ENCODE measurements around the gene LCOR.
"Not testable (repeated sequence)": the region's sequence is repeated elsewhere in the genome, so short reads cannot be mapped to it uniquely, and the experiment has no call there.

The LCOR gene
- total RNA-seq: 100 to 110 reads per million in 2 donors

- peak; percentile 74 for DNase-seq
These were observed at the start of gene LCOR for GRCh38 chr10:96831867-96832720. Gene LCOR, plus strand, starts transcription at chr10:96832298. Its CDS starts 116,760 bp downstream, at chr10:96949058.

- no peak for DNase-seq
These were observed 47.8 kb upstream of the LCOR start for GRCh38 chr10:96784253-96784652.

- no peak for DNase-seq
These were observed 42.5 kb upstream of the LCOR start for GRCh38 chr10:96789571-96790108.

GRCh38 chr10:96791902-96792301 is 40.2 kb upstream of the LCOR start:
- no peak for DNase-seq

- no peak for DNase-seq
These were observed 37.0 kb upstream of the LCOR start for GRCh38 chr10:96794836-96795733.

- no peak for DNase-seq
These were observed 34.6 kb upstream of the LCOR start for GRCh38 chr10:96797485-96797884.

- DNase-seq: no peak
These were observed 28.8 kb upstream of the LCOR start for GRCh38 chr10:96803288-96803664.

GRCh38 chr10:96814264-96814663 is 17.8 kb upstream of the LCOR start:
- DNase-seq: no peak

- DNase-seq: not testable (repeated sequence)
These were observed 13.1 kb upstream of the LCOR start for GRCh38 chr10:96818971-96819370.

- DNase-seq: no peak
These were observed 11.3 kb upstream of the LCOR start for GRCh38 chr10:96820765-96821164.

- DNase-seq: no peak
These were observed 5.7 kb upstream of the LCOR start for GRCh38 chr10:96826438-96826837.

- no peak for DNase-seq
These were observed 3.5 kb upstream of the LCOR start for GRCh38 chr10:96828609-96829008.

GRCh38 chr10:96829029-96829773 is 2.9 kb upstream of the LCOR start:
- DNase-seq: no peak

- peak; percentile 71 for DNase-seq
These were observed 1.4 kb upstream of the LCOR start for GRCh38 chr10:96830511-96831199.

- no peak for DNase-seq
These were observed 765 bp upstream of the LCOR start for GRCh38 chr10:96831200-96831866.

GRCh38 chr10:96832721-96833219 is 672 bp downstream of the LCOR start:
- peak; percentile 85 for DNase-seq

GRCh38 chr10:96833220-96834001 is 1.3 kb downstream of the LCOR start:
- no peak for DNase-seq

- no peak for DNase-seq
These were observed 2.0 kb downstream of the LCOR start for GRCh38 chr10:96834120-96834519.

- no peak for DNase-seq
These were observed 3.8 kb downstream of the LCOR start for GRCh38 chr10:96835899-96836298.

GRCh38 chr10:96838529-96838928 is 6.4 kb downstream of the LCOR start:
- no peak for DNase-seq
